ENCODE data around the gene SDK1.

SDK1 gene

DNA sequence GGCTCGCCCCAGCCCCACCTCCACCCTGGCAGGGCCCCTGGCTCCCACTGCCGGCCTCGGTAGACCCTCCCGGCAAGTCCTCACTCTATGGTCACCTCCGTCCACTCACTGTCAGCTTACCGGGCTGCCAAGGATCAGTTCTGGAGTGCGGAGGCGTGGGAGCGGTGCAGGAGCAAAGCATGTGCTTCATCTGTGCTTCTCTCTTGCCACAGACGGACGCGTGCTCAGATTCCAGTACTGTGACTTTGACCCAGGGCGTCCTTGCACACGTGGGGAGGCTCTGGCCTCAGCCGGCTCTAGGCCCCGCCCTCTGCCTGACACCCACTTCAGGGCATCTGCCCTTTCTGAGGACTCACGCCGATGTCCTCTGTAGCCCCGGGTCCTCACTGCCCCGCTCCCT lies 833.6 kb downstream of the SDK1 start:
- no peak for DNase-seq (ENCODE audit: low read depth)

DNA sequence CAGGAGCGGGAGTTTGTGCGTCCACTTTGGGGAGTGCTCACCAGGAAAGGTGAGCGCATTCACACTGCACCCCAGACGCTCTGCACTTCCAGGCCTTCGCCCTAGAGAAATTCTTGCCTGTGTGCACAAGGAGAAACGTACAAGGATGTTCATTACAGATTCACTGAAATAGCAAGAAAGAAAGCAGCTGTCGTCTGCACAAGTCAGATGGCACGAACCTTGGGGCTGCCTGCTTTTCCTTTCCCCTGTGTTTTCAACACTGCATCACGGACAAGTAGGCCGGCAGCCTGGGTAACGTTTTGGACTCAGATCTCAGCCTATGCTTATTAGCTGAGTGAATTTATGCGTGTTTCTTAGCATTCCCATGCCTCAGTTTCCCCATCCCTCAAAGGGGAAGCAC lies 834.2 kb downstream of the SDK1 start:
- no peak for DNase-seq (ENCODE audit: low read depth)

DNA sequence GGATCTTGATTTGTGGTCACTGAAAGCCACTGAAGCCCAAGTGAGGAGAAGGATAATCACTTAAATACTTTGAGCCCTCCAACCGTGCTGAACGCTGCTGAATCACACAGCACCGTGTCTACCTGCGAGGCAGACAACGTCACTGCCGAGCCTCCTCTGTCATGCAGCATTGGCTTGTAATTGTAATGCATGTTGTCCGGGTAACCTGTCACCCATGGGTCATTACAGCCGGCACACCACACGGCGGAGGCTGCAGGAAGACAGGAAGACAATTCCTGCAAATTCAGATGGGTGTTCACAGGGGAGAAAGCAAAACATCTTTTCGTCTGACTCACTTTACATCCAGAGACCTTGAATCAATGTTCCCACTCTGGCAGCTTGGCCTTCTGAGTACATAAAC lies 835.0 kb downstream of the SDK1 start:
- no peak for DNase-seq (ENCODE audit: low read depth)

DNA sequence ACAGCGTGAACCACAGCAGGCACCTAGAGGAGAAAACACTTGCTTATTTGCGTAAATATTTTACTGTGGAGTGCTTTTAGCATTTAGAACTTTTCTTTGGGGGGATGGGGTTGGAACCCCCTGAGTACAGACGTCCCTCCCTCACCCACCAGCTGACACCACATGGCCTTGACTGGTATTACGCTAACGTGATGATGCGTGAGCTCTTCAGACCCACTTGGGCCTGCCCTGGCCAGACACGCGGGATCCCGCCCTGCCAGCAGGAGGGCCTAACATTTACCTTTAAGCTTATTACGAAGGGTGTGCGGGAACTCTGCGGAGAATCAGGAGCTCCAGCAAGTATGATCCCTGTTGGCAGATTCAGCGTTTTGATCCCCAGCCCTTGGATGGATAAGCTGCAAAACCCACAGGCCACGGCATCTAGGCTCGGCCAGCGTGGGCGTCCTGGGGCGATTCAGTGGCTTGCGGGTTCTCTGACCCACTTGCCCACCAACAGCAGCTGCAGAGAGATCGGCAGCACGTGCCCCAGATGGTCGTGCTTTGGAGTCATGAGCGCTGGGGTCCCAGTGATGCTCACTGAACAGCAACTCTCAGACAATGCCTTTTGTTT lies 835.6 kb downstream of the SDK1 start:
- no peak for DNase-seq (ENCODE audit: low read depth)

DNA sequence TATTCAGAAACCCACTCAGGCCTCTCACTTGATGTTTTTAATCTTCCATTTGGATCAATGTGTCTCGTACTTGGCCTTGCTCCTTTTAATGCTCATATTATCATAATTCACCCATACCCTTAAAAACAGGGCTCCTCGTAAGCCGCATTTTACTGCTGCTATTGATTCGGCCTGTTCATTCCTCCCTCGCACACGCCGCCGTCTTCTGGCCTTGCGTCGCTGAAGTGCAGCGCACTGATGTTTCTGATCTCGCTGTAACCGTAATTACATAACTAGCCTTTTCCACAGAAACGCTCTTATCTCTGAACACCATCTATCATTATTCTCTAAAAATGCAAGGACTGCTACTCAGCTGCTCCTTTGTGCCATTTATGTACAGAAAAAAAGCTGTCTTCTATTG lies 836.5 kb downstream of the SDK1 start:
- DNase-seq (ENCODE audit: low read depth), result no peak

DNA sequence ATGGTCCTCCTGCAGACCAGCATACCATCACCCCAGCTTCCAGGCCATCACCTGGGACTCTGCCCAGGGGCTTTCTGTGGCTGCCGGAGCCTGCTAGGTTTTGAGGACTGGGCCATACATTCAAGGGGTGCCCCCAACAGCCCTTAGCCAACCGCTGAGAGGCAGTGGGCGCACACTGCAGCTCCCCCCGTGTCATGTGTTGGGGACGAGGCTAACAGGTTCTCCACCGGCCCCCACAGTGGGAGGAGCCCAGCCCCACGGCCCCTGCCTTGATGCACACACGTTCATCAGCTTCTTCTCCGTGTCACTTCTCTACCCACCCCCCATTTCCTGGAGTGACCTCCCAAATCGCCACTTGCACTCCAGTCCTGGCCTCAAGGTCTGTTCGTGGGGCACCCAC lies 837.8 kb downstream of the SDK1 start:
- no peak for DNase-seq (ENCODE audit: low read depth)

DNA sequence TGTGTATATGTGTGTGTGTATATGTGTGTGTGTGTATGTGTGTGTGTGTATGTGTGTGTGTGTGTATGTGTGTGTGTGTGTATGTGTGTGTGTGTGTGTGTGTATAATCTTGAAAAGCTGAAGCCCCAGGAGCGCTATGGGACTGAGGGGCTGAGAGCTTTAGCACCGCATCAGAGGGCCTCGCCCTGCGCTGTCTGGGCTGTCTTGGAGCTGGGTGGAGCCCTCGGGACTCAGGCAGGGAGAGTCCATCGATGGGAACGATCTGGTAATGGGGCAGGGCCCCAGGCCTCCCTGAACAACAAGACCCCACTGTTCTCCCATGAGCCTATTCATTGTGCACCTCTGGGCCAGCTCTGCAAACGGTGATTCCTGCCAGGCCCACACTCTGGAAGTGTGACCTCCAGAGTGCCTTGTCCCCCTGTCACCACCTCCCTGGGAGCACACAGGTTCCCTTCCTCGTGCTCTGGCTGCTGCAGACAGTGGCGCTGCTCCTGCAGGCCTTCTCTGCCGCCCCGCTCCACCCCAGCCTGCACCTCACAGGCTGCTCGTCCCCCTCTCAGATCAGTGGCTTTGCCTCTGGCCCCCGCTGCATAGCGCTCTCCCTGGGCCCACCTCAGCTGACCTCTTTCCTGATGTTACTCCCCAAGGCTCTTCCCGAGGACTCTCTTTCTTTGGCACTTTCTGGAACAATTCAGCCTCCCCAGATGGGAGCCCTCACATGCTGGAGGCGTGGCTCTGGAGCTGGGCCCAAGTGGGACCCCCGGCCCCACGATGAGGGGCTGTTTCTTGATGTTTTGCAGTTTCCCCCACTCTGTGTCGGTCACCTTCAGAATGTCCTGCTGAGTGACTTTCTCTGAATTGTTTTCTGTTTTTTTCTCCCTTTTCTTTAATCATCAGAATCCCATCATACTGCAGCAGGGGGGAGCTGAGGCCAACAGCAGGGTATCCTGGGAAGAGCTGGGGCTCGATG lies 838.9 kb downstream of the SDK1 start:
- no peak for DNase-seq (ENCODE audit: low read depth)

DNA sequence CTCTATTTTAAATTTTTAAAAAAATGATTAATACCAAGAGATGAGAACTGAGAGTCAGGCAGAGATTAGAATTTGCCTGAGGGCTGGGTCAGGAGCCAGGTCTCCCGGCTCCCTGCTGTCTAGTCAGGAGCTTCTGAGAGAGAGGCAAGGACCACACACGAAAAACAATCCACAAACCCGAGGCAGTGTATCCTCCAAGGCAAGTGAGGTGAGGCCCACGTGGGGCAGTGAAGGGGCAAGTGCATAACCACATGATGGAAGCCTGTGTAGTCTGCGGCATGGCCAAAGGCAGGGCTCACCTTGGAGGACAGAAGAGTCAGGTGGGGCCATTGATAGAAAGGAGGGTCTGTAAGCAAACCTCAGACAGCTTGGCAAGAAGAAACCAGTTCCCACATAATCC lies 839.9 kb downstream of the SDK1 start:
- no peak for DNase-seq (ENCODE audit: low read depth)

DNA sequence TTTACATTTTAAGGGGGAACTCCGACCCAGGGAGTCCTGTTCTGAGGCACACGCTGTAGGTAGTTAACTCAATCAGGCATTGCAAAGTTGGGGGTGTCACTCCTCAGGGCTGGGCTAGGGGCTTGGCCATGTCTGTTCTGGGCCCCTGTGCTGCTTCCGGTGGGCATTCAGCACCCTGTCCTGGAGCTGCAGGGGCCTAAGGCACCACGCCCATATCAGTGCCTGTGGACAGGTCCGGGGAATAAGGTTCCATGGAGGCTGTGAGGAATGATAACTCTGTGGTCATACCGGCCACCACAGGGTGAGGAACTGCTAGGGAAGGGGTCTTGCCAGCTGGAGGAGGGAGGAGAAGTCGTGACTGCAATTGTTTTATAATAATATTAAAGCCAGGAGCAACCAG lies 842.0 kb downstream of the SDK1 start:
- no peak for DNase-seq (ENCODE audit: low read depth)

DNA sequence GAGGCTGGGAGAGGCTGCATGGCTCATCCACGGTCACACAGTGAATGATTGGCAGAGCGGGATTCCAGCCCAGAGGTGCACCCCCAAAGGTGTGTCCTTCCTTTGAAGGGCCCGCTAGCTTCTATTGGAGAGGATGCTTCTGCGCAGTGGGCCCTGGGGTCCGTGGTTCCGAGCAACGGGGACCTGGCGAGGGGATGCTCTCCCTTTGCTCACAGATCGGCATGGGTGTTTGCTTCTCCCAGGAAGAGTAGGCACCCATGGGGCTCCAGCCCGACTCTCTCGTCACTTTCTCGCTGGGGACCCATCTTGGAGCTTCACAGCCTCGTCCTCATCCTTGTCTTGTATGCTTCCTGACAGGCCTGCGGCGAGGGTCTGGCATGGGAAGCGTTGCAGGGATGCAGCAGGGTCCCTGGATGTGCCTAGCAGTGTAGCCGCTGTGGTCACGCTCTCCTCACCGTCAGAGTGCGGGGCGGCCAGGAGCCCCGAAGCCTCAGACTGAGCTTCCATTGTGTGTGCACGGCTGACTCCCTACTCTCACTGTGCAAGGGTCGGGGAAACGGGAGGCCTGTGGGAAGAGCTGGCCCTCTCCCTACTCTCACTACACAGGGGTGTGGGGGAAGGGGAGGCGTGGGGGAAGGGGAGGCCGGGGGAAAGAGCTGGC lies 842.6 kb downstream of the SDK1 start:
- no peak for DNase-seq (ENCODE audit: low read depth)

DNA sequence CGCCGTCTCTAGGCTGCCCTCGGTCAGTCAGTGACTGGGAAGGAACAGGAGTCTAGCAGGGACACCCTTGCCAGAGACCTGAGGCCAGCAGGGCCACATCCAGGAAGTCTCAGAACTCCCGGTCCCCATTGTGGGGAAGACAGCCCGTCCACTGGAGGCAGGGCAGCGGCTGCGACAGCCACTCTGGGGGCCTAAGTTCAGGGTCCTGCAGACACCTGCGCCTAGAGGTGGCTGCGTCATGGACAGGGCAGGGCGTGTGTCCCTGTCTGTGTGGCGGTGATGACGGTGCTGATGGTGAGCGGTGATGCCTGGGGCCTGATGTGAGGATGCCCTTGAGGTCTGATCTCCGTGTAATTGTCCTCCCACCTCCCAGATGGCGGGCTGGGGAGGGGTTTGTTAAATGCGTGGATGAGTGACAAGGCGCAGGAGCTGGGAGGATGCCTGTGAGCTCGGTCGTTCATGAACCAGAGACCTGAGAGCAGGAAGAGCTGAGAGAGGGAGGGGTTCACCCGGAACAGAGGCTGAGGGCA lies 843.2 kb downstream of the SDK1 start:
- DNase-seq (ENCODE audit: low read depth), result no peak

DNA sequence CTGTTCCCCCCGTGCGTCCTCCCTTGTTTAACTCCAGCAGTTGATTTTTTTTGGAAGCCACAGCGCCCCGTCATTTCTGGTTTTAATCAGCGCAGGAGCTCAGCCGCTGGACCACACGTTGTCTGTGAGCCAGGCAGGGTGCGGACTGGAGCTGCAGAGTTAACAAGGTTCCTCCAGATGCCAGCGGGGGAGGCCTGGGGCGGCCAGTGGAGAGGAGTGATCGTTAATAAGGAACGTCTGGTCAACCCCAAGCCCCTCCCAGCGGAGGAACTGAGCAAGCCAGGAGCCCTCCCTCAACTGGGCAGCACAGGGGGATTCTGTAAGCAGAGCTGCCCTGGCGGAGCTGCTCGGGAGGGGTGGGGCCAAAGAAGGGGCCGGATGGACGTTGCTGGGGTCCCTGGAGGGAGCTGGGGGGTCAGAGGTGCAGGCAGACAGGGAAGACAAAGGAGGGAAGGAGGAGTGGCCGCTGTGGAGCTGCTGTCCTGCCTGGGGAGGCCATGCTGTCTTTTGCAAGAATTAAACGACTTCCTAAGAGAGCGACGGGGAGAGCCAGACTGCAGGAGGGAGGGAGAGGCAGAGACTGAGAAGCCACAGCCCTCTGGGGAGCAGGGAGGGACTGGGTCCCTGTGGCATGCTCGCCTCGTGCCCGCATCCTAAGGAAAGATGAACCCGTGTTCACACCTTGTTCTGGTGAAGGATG lies 843.9 kb downstream of the SDK1 start:
- peak; percentile 12 for DNase-seq (ENCODE audit: low read depth)

DNA sequence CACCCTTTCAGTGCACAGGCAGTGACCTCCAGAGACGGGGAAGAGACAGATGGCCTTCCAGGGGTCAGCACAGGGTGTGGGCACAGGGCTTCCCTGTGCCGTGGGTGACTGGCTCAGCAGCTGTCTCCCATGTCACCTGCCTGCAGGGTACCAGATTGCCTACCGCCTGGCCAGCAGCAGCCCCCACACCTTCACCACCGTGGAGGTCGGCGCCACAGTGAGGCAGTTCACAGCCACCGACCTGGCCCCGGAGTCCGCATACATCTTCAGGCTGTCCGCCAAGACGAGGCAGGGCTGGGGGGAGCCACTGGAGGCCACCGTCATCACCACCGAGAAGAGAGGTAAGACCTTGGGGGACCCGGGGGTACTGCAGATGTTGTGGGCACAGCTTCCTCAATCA lies 844.5 kb downstream of the SDK1 start:
- DNase-seq (ENCODE audit: low read depth), result no peak

DNA sequence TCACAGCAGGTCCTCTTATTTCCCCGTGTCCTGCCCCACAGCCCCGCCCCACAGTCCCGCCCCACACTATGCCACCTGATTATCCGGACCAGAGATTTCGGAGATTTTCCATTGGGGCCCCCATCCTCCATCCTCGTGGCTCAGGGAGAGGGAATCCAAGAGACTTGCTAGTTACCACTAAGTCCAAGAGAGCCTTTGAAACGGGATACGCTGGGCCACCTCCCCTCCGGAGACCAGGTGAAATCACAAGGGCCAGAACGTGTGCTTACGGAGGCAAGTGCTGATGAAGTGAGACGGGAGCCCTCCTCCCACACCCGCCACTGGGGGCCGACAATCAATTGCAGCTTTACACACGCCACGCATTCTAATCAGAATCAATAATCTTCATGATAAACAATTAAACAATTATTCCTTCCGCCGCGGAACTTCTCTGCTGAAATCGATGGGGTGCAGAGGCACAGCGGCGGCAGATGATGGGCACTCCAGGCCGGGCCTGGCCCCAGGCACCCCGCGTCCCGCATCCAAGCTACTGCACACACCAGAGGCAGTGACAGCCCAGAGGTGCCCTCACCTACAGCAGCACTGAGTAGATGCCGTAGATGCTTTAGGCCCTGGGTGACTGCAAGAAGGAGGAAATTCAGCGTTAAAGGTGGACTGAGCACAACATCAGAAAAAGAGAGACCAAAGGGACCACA lies 847.0 kb downstream of the SDK1 start:
- DNase-seq (ENCODE audit: low read depth), result no peak

DNA sequence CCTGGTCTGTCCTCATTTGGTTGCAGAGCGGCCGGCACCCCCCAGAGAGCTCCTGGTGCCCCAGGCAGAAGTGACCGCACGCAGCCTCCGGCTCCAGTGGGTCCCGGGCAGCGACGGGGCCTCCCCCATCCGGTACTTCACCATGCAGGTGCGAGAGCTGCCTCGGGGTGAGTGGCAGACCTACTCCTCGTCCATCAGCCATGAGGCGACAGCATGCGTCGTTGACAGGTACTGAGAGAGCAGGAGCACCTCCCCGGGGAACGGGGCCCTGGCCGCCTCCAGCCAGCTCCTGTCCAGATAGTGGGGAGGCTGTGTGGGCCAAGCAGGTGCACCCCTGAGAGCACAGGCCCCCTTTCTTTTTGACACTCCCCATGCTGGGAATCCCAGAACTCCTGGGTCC lies 848.2 kb downstream of the SDK1 start:
- no peak for DNase-seq (ENCODE audit: low read depth)

DNA sequence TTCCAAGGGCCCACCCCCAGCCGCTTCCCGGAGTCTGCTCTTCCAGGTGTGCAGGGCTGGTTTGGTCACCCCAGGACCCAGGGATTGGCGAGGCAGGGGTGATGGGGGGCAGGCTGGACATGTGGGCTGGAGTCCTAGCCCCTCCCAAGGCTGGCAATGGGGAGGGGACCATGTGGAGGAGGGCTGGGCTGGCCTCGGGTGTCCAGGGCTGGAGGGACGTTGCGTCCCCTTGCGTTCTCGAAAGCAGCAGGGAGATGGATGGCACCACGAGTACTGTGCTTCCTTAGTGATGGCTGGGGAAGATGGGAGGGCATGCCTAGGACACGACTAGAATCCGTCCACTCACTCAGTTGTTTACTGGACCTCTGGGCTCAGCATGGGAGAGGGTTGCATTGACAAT lies 848.6 kb downstream of the SDK1 start:
- no peak for DNase-seq (ENCODE audit: low read depth)

DNA sequence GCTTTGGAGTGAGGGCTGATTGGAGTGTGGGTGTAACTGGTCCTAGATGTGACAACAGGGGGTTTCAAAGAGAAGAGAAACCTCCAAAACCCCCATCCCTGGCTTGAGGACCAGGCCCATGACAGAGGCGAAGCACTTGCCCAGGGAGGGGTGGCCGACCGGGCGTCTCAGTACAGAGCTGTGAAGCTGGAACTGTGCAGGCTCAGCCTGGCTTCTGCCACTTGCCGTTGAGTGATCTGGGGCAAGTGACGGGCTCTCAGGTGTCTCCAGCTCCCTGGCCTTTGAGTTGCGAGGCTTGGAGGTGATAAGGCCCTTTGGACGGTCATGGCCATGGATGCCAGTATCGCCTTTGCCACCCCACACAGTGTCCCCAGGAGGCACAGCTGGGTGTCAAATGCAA lies 849.7 kb downstream of the SDK1 start:
- no peak for DNase-seq (ENCODE audit: low read depth)

DNA sequence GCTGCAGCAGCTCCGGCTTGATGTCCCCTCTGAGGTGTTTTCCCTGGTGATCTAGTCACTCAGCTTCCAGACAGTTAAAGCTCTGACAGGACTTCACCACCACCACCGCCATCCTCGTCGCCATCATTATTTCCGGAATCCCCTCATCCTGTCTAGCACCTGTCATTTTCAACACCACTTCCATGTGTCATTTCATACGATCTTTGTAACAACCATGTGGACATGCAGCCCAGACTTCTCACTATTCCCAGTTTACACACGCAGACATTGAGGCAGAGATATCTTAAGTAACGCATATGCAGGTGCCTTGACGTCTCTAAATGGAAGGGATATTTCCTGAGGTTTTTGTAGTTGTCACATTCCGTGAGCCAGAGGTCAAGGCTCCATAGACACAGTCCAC lies 850.5 kb downstream of the SDK1 start:
- no peak for DNase-seq (ENCODE audit: low read depth)

DNA sequence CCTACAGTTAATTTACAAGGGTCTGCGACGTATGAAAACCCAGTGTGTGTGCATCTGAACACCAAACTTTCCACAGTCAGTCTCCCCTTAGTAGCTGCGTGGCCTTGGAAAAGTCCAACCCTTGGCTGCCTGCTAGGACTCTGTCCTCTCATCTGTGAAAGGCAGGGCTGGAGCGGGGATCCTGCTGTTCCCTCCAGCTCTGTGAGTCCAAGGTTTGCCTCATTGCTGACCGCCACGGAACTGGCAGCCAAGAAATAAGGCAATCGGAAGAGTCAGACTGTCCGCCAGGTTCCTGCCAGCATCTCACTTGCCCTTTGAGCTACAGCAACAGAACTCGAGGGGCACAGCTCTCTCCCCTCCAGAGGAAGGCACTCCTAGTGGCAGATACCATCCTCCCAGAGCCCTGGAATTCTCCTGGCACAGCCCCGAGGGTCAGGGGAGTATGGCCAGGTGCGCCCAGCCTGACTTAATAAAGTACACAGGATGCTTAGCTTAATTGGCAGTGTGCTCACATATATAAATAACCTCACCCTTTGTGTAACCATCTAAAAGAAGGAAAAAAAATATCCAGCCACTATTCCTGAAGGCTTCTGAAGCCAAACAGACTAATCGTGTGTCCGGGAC lies 851.0 kb downstream of the SDK1 start:
- DNase-seq (ENCODE audit: low read depth), result no peak

DNA sequence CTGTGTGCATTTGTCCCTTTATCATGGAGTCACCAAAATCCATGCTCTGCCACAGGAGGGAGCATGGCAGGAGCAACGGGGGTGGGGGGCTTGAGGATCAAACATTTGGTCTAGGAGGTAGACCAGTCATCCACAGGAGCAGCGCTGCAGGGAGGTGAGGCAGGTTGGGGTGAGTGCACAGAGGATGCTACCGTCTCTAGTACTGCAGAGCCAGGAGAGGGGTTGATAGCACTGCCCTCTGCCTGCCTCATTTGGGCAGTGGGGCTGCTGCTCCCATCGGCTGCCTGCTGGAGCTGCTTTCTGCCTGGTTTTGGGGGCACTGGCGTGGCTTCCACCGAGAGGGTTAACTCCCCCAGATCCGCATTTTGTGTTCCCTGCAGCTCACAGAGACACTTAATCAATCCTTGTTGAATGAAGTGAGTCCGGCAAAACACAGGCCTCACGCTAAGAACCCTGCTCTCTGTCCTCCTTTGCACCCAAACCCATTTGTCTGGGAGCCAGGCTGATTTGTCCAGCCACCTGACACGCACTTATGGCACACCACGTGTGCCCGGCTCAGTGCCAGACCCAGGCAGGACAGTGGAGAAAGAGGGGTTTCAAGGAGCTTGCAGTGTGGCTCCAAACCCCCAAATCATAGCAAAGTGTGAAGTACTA lies 854.0 kb downstream of the SDK1 start:
- no peak for DNase-seq (ENCODE audit: low read depth)

DNA sequence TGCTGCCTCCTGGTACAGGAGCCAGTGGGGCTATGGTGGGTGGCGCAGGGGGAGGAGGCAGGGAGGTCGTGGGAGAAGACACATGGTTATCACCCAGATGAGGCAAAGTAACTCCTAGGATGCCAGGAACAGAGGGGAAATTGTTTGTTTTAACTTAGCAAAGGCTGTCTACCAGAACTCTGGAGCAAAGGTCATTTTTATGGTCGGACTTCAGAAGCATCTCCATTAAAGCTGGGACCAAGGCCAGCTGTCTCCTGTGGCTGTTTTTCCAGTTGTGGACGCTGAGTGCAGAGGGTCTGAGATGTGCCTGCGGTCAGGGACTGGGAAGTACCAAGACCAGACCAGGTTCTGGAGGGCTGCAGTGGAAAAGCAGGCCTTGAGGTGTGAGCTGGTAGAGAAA lies 855.1 kb downstream of the SDK1 start:
- no peak for DNase-seq (ENCODE audit: low read depth)
